ENCODE measurements around the gene CST7. TPM values are rescaled to one million over a fixed set of nuclear protein-coding genes. Genes with fewer than 3 reads are reported as not detected.

CST7 gene, protein sequence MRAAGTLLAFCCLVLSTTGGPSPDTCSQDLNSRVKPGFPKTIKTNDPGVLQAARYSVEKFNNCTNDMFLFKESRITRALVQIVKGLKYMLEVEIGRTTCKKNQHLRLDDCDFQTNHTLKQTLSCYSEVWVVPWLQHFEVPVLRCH
- 1 to 10 TPM in 1 of 2 donors, under 1 TPM in 1; 0.47 to 1.1 TPM for total RNA-seq

DNA sequence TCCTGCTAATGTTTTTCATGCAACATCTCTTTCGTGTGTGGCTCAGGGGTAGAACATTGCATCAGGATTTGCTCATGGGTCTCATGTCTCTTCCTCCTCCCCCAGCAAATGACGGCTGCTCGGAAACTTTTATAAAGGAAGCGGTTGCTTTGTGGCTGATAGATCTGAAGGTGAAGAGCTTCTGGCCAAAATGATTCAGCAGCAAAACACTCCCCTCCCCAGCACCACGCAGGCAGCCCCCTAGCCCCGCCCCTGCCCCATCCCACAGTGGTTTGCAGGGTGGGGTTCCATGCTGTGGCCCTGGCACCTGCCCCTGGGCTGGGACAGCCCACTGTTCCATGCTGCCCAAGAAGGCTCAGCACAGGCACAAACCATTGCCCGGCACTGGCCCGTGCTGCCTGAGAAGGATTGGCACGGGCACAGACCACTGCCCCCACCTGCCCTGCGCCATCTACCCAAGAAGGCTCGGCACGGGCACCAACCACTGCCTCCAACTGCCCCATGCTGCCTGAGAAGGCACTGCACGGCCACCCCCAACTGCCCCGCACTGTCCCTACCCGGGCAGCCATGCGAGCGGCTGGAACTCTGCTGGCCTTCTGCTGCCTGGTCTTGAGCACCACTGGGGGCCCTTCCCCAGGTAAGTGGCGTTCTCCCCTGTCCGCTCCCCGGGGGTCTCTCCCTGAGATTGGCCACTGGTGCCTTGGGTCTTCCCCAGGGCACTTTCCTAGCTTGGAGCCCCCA is at the start of gene CST7:
CST7 (plus strand) TSS at position 331 of the 741 bp plus-strand sequence; CDS start at position 568, 237 bp downstream.
- Histone ChIP-seq H3K9ac (ENCODE audit: low read depth in 2 of 2, low read length in 2 of 2) (peak within 1 kb of the TSS; percentile 40 to 60), H3K27ac (peak within 1 kb of the TSS; percentile 32)
- intact Hi-C loops (cut with DNase I): no loop called here

GRCh38 chr20:24906806-24907205 is 42.3 kb upstream of the CST7 start:
- Histone ChIP-seq H3K4me1 (no peaks in the 10 kb centered on the region), H3K4me3 (no peak overlapping the region), H3K9ac (ENCODE audit: low read depth in 2 of 2, low read length in 2 of 2) (no peak overlapping the region), H3K27ac (no peak overlapping the region), H3K36me3 (no peaks in the 10 kb centered on the region), H3K27me3 (no peaks in the 10 kb centered on the region), H3K9me3 (no peaks in the 10 kb centered on the region)
- TF ChIP-seq, protein P1, sequence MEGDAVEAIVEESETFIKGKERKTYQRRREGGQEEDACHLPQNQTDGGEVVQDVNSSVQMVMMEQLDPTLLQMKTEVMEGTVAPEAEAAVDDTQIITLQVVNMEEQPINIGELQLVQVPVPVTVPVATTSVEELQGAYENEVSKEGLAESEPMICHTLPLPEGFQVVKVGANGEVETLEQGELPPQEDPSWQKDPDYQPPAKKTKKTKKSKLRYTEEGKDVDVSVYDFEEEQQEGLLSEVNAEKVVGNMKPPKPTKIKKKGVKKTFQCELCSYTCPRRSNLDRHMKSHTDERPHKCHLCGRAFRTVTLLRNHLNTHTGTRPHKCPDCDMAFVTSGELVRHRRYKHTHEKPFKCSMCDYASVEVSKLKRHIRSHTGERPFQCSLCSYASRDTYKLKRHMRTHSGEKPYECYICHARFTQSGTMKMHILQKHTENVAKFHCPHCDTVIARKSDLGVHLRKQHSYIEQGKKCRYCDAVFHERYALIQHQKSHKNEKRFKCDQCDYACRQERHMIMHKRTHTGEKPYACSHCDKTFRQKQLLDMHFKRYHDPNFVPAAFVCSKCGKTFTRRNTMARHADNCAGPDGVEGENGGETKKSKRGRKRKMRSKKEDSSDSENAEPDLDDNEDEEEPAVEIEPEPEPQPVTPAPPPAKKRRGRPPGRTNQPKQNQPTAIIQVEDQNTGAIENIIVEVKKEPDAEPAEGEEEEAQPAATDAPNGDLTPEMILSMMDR (IDR thresholded peaks at IDR 0.05): no peak
- no peak for DNase-seq
- intact Hi-C loops (cut with DNase I): no loop called here

More for the DNA sequence above, at the start of gene CST7:
- H3K27me3 ChIP-seq: no peaks in the 10 kb centered on the region
- no peaks in the 10 kb centered on the region for H3K4me1 ChIP-seq
- peak; percentile 33 for DNase-seq
- H3K9me3 ChIP-seq: no peaks in the 10 kb centered on the region
- TF ChIP-seq, protein P1 (IDR thresholded peaks at IDR 0.05): no peak
- H3K36me3 ChIP-seq: no peaks in the 10 kb centered on the region
- peak within 1 kb of the TSS; percentile 23 for H3K4me3 ChIP-seq

DNA sequence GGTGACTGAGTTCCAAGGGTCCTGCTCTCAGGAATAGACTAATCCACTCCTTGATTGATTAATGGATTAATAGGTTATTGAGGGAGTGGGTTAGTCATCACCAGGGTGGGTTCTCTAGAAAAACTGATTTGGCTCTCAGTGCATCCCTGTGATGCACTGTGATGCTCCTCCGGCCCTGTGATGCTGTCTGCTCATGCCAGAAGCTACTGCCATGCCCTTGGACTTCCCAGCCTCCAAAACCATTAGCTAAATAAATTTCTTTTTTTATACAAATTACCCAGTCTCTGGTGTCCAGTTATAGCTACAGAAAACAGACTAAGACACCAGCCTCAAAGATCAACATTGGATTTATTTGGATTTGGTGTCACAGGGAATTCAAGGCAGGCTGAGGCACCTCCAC is 40.4 kb upstream of the CST7 start:
- no peak overlapping the region for H3K27ac ChIP-seq
- no peaks in the 10 kb centered on the region for H3K9me3 ChIP-seq
- no peaks in the 10 kb centered on the region for H3K27me3 ChIP-seq
- peak; percentile 3 for DNase-seq
- H3K9ac ChIP-seq (ENCODE audit: low read depth in 2 of 2, low read length in 2 of 2): no peak overlapping the region
- TF ChIP-seq, protein P1 (IDR thresholded peaks at IDR 0.05): no peak
- no peak overlapping the region for H3K4me3 ChIP-seq
- intact Hi-C loops (cut with DNase I): no loop called here
- H3K36me3 ChIP-seq: no peaks in the 10 kb centered on the region
- H3K4me1 ChIP-seq: no peaks in the 10 kb centered on the region

DNA sequence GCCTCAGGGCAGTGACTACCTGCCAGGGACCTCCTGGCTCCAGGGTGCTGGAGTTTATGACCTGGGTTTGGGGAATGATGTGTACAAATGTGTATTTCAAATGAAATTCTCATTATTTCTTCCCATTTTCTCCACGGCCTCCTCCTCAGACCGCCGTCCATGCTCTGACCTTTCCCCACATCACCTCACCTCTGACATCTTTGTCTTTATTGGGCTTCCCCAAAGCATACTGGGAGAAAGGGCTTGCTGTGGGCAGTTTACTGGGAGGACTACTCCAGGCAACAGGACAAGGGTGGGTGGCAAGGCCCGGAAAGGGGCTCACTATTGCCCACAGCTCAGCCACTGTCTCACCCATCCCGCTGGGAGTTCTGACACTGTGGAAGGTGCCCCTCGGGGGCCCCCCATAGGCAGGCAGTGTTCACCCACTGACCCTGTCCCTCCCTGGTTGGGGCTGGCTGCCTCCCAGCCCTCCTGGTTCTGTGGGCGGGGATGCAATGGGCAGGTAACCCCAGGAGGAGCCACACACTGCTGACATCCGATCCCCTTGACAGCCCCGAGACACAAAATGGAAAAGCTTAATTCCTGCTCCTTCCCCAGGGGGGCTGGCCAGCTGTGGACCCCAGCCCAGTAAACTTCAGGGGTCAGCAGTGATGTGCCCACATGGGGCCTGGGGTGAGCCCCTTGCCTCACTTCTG is 39.8 kb upstream of the CST7 start:
- intact Hi-C loops (cut with DNase I): no loop called here
- H3K27me3 ChIP-seq: no peaks in the 10 kb centered on the region
- no peak overlapping the region for H3K27ac ChIP-seq
- H3K4me3 ChIP-seq: no peak overlapping the region
- H3K9ac ChIP-seq (ENCODE audit: low read depth in 2 of 2, low read length in 2 of 2): no peak overlapping the region
- TF ChIP-seq, protein P1 (IDR thresholded peaks at IDR 0.05): no peak
- no peaks in the 10 kb centered on the region for H3K9me3 ChIP-seq
- H3K4me1 ChIP-seq: no peaks in the 10 kb centered on the region
- DNase-seq: peak; percentile 4
- H3K36me3 ChIP-seq: no peaks in the 10 kb centered on the region

- intact Hi-C loops (cut with DNase I): no loop called here
- Histone ChIP-seq H3K27ac (no peak overlapping the region), H3K9me3 (no peaks in the 10 kb centered on the region), H3K36me3 (no peaks in the 10 kb centered on the region), H3K27me3 (no peaks in the 10 kb centered on the region), H3K4me3 (no peak overlapping the region), H3K9ac (ENCODE audit: low read depth in 2 of 2, low read length in 2 of 2) (no peak overlapping the region), H3K4me1 (no peaks in the 10 kb centered on the region)
- peak; percentile 12 for DNase-seq
- TF ChIP-seq, protein P1 (IDR thresholded peaks at IDR 0.05): no peak
Measured at GRCh38 chr20:24909861-24910260, 39.2 kb upstream of the CST7 start.

Data from colonic mucosa (tissue), 4 donors.